ENCODE results near the gene PHACTR3. TPM values are rescaled to one million over a fixed set of nuclear protein-coding genes. Genes with fewer than 3 reads are reported as not detected.

Gene PHACTR3
- not detected in 2 replicates for total RNA-seq

DNA sequence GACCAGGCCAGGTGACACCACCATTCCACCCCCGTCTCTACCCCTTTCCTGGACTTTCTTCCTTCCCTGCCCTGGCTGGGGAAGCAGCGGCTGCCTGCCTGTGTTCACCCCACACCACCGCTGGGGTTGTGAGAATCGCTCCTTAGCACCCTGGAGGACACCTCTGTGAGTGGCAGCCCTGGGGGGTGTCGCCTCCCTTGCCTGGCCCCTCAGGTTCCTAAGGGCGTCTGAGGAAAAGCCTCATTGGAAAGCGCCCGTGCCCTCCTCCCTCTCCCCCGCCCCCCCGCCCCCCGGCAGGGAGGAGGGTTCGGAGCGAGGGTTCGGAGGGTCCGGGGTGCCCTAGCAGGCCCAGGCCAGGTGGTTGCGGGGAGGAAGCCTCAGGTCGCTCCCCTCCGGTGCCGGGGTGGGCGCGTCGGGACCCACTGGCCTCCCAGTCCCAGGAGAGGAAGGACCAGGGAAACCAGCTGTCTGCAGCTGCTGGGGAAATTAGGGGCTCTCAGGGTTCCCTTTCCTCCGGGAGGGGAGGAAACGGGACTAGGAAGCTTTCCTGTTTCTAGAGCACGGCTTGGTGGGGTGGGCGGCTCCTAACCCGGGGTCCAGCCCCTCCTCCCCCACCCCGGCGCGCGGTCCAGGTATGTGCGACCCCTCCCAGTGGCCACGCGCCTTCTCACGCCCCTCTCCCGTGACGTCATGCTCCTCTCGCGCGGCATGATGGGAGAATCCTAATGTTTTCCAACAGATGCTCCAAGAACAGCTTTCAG lies at the start of gene PHACTR3:
Gene PHACTR3 (plus strand): TSS at position 760 of the 761 bp plus-strand sequence. CDS start 475 bp downstream, outside the sequence.

